Thoracic aorta (tissue), 2 donors: Measurements from ENCODE around the gene MARCKSL1. TPM values are rescaled to one million over a fixed set of nuclear protein-coding genes. Genes with fewer than 3 reads are reported as not detected.
A peak's percentile ranks its signal among the peaks of the same experiment; 100 is the strongest.
"Not testable (repeated sequence)": the region's sequence is repeated elsewhere in the genome, so short reads cannot be mapped to it uniquely, and the experiment has no call there.

Experiments used
- ATAC-seq: fragments of 150-250 bp; one replicate; pipeline ENCODE4 v1.8.0; 2017; ENCODE audit warnings: low read depth; ENCODE audit not compliant: insufficient number of reproducible peaks, low FRiP score
- DNase-seq: peaks from one replicate; pipeline ENCODE4 v3.0.0-alpha.2; 2020; ENCODE audit warnings: low spot score
- H3K27ac ChIP-seq, 2 donors: fragments of 200-600 bp; sonication (generic); 1 replicate in 1 of 2; 2 replicates in 1 of 2; pipeline ENCODE4 v1.5.1; 2016; ENCODE audit warnings: mild to moderate bottlenecking in 2 of 2, moderate library complexity in 2 of 2
- H3K27me3 ChIP-seq: fragments of 200-600 bp; sonication (generic); replicated peaks from 2 replicates; pipeline ENCODE4 v1.6.0; 2016; ENCODE audit warnings: mild to moderate bottlenecking; ENCODE audit not compliant: insufficient read depth
- H3K36me3 ChIP-seq: fragments of 200-600 bp; sonication (generic); one replicate; pipeline ENCODE4 v1.5.1; 2016
- H3K4me1 ChIP-seq, 2 donors: fragments of 200-600 bp; sonication (generic); 1 replicate in 1 of 2; 2 replicates in 1 of 2; pipeline versions ENCODE4 v1.5.1 to v1.6.0; 2016; ENCODE audit warnings: low read depth in 2 of 2, mild to moderate bottlenecking in 1 of 2; ENCODE audit not compliant: control insufficient read depth in 1 of 2
- H3K4me3 ChIP-seq: fragments of 200-600 bp; sonication (generic); 2 replicates; pipeline ENCODE4 v1.5.1; 2016; ENCODE audit warnings: mild to moderate bottlenecking
- H3K9me3 ChIP-seq: fragments of 200-600 bp; sonication (generic); 2 replicates; pipeline ENCODE4 v1.5.1; 2016
- total RNA-seq, 2 donors: library from RNA; depleted of rRNA; stranded (reverse); fragments of >200 nt; gene quantifications; one replicate each; pipeline versions ENCODE4 v1.1.0 to v1.2.3, GENCODE V29; 2016
- TF ChIP-seq, protein P1 (sequence below): fragments of 200-600 bp; sonication (generic); IDR thresholded peaks from one replicate; pipeline ENCODE4 v1.5.1; 2019; ENCODE audit warnings: antibody characterized with exemption

The MARCKSL1 gene
- total RNA-seq, 2 donors from 2014 or later, result 3.7 to 10.9 TPM

GRCh38 chr1:32291708-32292538 lies 44.1 kb downstream of the MARCKSL1 start, which contains the start of gene HDAC1:
Gene HDAC1, plus strand, starts transcription at chr1:32292083. Its CDS starts 87 bp downstream, at chr1:32292170.
- Histone ChIP-seq H3K9me3 (no peaks in the 10 kb centered on the region), H3K36me3 (no peaks in the 10 kb centered on the region), H3K27me3 (no peaks in the 10 kb centered on the region), H3K27ac (peak within 1 kb of the TSS; percentile 77), H3K4me1 (peaks cover 2 to 13% of the 10 kb centered on the region in 2 donors), H3K4me3 (peak within 1 kb of the TSS; percentile 92)
- TF ChIP-seq, protein P1, sequence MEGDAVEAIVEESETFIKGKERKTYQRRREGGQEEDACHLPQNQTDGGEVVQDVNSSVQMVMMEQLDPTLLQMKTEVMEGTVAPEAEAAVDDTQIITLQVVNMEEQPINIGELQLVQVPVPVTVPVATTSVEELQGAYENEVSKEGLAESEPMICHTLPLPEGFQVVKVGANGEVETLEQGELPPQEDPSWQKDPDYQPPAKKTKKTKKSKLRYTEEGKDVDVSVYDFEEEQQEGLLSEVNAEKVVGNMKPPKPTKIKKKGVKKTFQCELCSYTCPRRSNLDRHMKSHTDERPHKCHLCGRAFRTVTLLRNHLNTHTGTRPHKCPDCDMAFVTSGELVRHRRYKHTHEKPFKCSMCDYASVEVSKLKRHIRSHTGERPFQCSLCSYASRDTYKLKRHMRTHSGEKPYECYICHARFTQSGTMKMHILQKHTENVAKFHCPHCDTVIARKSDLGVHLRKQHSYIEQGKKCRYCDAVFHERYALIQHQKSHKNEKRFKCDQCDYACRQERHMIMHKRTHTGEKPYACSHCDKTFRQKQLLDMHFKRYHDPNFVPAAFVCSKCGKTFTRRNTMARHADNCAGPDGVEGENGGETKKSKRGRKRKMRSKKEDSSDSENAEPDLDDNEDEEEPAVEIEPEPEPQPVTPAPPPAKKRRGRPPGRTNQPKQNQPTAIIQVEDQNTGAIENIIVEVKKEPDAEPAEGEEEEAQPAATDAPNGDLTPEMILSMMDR, result no peak
- DNase-seq, result peak; percentile 86
- ATAC-seq, result peak; percentile 94

DNA sequence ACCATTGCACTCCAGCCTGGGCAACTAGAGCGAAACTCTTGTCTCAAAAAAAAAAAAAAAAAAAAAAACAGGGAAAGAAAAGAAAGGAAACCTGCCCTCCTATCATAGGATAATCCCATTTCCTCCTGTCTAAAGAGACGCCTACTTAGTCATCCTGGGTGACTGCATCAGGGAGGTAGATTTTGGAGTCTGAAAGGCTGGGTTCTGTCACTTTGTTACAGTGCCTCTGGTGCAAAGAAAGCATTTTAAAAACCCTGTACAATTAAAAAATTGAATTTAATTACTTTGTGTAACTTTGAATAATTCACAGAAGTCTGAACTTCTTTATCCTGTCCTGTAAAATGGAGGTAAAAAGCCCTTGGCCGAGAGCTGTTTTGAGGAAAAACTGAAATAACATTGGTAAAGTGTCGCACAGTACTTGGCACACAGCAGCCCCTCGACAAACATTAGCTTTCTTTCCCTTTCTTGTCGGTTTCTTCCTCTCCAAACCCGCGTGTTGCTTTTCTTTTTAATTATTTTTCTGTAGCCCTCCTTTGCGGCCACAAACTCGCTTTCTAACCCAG lies 44.8 kb downstream of the MARCKSL1 start:
- no peak for DNase-seq
- Histone ChIP-seq H3K27me3 (no peaks in the 10 kb centered on the region), H3K4me1 (peaks cover 2 to 13% of the 10 kb centered on the region in 2 donors), H3K9me3 (no peaks in the 10 kb centered on the region), H3K27ac (peak overlapping the region; percentile 77), H3K36me3 (no peaks in the 10 kb centered on the region), H3K4me3 (peak overlapping the region; percentile 92)
- TF ChIP-seq, protein P1, result no peak
- no peak for ATAC-seq

DNA sequence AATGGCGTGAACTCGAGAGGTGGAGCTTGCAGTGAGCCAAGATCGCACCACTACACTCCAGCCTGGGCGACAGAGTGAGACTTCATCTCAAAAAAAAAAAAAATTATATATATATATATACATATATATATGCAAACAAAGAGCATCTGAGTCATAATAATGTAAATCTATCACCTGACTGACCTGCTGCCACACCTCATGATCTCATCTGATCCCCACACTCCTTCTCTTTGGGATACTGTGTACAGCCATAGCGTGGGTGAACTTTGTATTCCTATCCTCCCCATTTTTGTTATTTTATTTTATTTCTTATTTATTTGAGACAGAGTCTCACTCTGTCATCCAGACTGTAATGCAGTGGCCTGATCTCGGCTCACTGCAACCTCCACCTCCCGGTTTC lies 46.8 kb downstream of the MARCKSL1 start:
- Histone ChIP-seq H3K4me3 (no peak overlapping the region), H3K27ac (no peak overlapping the region), H3K4me1 (peaks cover 2 to 13% of the 10 kb centered on the region in 2 donors), H3K27me3 (no peaks in the 10 kb centered on the region), H3K9me3 (no peaks in the 10 kb centered on the region), H3K36me3 (no peaks in the 10 kb centered on the region)
- ATAC-seq, result no peak
- TF ChIP-seq, protein P1, result no peak
- DNase-seq, result no peak

GRCh38 chr1:32286763-32287162 lies 49.3 kb downstream of the MARCKSL1 start:
- Histone ChIP-seq H3K4me3 (no peak overlapping the region), H3K9me3 (no peaks in the 10 kb centered on the region), H3K27me3 (no peaks in the 10 kb centered on the region), H3K4me1 (no peaks in the 10 kb centered on the region), H3K27ac (no peak overlapping the region), H3K36me3 (no peaks in the 10 kb centered on the region)
- no peak for ATAC-seq
- no peak for DNase-seq
- TF ChIP-seq, protein P1, result no peak

- H3K4me1 ChIP-seq, result no peaks in the 10 kb centered on the region
- H3K27me3 ChIP-seq, result no peaks in the 10 kb centered on the region
- ATAC-seq, result no peak
- DNase-seq, result no peak
- no peak overlapping the region for H3K4me3 ChIP-seq
- TF ChIP-seq, protein P1, result no peak
- no peak overlapping the region for H3K27ac ChIP-seq
- H3K9me3 ChIP-seq, result no peaks in the 10 kb centered on the region
- no peaks in the 10 kb centered on the region for H3K36me3 ChIP-seq
Measured at GRCh38 chr1:32285658-32286057, 50.4 kb downstream of the MARCKSL1 start.

DNA sequence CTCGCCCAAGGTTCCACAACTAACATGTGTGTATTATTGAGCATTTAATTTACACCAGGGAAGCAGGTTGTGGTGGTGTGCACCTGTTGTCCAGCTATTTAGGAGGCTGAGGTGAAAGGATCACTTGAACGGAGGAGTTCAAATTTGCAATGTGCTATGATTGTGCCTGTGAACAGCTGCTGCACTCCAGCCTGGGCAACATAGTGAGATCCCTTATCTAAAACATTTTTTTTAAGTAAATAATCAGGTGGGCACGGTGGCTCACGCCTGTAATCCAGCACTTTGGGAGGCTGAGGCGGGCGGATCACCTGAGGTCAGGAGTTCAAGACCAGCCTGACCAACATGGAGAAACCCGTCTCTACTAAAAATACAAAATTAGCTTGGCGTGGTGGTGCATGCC lies 51.3 kb downstream of the MARCKSL1 start:
- not testable (repeated sequence) for ATAC-seq, H3K27ac ChIP-seq, DNase-seq, H3K4me3 ChIP-seq, H3K36me3 ChIP-seq, H3K27me3 ChIP-seq, H3K4me1 ChIP-seq, H3K9me3 ChIP-seq
